Measurements from ENCODE around the gene REM2.

Gene REM2

DNA sequence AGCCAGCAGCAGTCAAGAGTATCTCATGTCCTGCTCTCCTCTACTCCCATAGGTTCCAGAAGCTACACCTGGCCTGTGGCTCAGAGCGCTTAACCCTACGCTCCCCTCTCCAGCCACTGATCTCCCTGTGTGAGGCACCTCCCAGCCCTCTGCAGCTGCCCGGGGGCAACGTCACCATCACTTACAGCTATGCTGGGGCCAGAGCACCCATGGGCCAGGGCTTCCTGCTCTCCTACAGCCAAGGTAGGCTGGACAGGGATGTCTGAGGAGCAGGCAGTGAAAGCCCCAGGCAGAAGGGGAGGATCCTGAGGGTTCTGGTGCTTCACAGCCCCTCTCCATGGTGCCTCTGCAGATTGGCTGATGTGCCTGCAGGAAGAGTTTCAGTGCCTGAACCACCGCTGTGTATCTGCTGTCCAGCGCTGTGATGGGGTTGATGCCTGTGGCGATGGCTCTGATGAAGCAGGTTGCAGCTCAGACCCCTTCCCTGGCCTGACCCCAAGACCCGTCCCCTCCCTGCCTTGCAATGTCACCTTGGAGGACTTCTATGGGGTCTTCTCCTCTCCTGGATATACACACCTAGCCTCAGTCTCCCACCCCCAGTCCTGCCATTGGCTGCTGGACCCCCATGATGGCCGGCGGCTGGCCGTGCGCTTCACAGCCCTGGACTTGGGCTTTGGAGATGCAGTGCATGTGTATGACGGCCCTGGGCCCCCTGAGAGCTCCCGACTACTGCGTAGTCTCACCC, 7.8 kb upstream of the REM2 start:
- no peak for DNase-seq (ENCODE audit: low spot score)

- DNase-seq (ENCODE audit: low spot score) = no peak
Measured at GRCh38 chr14:22875748-22876319, 7.2 kb upstream of the REM2 start.

- DNase-seq (ENCODE audit: low spot score) = no peak
Measured at GRCh38 chr14:22877000-22877501, 6.0 kb upstream of the REM2 start.

DNA sequence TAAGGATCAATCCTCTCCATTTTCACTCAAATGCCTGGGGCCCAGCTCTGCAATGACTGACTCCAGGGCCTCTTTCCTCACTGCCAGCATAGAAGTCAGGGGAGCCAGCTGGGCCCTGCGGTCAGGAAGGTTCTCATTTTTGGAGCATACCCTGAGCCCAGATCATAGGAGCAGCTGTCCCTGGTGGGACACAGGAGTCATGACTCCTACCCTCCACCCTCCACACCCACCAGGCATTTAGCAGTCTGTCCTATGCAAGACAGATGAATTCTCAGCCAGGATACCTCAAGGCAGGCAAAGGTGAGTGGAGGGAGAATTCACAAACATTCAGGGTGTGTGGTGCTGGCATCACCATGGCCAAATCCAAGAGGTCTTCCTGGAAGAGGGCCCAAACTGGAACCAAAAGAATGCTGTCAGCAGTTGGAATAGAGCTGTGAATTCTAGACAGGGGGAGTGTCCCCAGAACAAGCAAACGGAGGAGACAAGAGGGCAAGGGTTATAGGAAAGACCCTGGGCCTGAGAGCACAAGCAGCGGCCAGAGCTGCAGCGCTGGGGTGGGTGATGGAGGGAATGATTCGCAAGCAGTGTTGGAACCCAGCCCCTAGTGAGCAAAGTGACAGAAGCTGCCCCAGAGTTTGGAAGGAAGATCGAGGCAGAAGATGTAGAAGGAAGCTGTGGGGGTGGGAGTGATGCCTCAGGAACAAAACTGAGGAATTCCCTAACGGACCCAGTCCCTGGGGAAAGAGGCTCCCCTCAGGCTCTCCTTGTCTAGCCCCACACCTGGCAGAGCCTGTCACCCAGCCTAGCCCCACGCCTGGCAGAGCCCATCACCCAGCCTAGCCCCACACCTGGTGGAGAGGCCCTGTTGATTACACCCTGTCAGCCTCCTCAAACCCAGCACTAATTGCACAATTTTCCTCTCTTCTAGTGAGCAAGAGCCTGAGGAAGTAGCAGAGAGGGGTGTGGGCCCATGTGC, 4.5 kb upstream of the REM2 start:
- DNase-seq (ENCODE audit: low spot score) = no peak

DNA sequence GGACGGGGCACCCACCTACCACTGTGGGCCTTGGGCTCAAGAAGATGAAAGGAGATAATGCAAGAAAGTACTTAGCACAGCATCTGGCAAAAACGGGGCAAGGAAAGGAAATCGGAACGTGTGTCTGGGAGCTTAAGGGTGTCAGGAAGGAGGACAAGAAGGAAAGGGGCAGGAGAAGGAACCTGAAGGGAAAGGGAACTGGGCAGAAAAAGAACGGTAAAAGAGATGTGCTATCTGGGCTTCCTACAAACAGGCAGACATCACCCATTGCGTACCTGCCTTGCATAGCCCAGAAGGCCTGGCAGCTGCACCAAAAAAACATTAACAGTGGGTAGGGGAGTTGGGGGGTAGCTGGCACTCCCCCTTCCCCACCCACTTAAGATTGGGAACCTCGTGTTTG, 958 bp upstream of the REM2 start:
- no peak for DNase-seq (ENCODE audit: low spot score)

DNA sequence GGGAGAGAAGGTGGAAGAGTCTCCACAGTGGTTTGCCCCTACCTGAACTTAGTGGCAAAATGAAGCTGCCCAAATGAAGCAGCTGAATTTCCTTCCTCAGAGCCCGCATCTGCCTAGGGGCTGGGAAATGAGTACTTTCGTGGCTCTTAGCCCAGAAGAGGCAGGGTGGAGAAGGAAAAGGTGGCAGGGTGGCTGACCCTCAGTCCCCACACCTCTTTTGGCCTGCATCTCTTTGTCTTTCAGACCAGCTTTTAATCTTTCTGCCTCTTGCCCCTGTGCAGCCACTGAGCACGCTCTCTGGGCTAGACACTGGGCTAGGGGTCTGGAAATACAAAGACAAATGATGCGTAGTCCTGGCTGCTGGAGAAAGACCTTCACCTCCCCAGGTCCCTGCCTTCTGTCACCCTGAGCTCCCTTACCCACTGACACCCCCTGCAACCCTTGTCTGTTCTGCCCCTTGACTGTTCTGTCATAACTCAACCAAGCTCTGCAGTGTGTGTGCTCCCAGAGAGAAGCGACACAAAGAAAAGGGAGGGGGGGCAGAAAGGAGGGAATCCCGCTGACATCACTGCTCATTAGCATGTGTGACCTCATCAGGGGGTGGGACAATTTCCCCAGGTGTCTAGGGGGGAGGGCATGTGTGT, 371 bp upstream of the REM2 start:
- DNase-seq (ENCODE audit: low spot score) = no peak

GRCh38 chr14:22884076-22884737, 1.2 kb downstream of the REM2 start:
- DNase-seq (ENCODE audit: low spot score) = no peak

GRCh38 chr14:22884738-22885523, 1.9 kb downstream of the REM2 start:
- no peak for DNase-seq (ENCODE audit: low spot score)

DNA sequence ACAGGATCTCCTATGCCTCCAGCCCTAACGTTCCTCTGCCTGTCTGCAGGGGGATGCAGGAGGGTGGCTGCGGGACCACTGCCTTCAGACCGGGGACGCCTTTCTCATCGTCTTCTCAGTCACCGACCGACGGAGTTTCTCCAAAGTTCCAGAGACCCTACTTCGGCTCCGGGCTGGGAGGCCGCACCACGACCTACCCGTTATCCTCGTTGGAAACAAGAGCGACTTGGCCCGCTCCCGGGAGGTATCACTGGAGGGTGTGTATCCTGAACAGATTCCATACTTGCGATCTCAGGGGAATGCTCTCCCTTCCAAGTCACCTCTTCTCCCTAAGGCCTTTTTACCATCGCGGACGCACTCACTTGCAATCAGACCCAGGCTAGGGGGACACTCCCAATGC, 3.0 kb downstream of the REM2 start:
- DNase-seq (ENCODE audit: low spot score) = no peak

GRCh38 chr14:22886500-22887259, 3.7 kb downstream of the REM2 start:
- peak; percentile 83 for DNase-seq (ENCODE audit: low spot score)

DNA sequence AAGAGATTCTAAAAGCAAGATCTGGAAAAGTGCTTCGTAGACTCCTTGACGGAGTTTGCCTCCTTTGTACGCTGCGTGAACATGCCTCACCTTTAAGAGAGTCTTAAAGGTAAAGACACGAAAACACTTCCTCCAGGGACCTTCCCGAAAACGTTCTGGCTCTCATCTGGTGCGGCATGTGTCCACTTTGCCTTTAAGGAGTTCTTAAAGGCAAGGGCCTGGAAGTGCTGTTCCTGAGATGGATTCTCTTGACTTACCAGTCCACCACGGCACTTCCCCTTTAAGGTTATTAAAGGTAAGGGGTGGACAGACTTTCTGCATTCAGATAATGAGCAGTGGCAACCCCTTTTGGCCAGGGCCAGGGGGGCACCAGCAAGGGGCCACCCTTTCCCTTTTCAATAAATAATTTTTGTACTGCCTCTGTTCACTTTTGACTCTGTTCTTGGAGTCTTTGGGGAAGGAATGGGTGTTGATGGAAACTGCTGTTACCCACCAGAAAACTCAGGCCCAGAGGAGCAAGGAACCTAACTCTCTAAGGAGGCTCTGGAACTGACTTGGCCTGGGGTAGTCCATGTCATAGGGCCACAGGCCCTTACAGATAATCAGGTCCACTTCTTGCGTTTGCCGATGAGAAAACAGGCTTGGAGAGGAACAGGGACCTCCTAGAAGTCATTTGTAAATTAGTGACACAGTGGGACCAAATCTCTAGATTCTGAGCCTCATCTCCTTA, 4.4 kb downstream of the REM2 start:
- peak; percentile 87 for DNase-seq (ENCODE audit: low spot score)

DNA sequence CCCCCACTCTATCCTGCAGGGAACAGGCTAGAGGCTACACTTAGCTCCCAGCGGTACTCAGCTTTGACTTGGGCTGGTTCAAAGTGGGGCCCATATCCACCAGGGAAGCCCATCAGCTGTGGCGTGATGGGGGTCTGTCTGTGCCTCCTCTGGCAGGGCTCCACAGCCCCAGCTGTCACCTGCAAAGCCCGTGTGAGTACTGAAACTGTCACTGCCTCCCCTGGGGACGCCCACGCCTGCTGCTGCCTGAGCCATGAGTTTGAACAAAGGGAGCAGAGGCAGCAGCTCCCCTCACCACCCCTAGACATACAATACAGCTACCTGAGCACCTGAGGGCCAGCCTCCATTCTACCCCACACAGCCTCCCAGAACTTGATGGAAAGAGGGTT, 5.0 kb downstream of the REM2 start:
- DNase-seq (ENCODE audit: low spot score) = no peak

DNA sequence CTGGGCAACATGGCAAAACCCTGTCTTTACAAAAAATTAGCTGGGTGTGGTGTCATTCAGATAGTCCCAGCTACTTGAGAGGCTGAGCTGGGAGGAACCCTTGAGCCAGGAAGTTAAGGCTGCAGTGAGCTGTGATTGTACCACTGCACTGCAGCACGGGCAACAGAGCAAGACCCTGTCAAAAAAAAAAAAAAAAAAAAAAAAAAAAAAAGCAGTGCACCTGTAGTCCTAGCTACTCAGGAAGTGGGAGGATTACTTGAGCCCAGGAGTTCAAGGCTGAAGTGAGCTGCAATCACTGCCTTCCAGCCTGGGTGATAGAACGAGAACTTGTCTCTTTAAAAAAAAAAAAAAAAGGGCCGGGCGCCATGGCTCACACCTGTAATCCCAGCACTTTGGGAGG, 5.6 kb downstream of the REM2 start:
- DNase-seq (ENCODE audit: low spot score) = no peak

DNA sequence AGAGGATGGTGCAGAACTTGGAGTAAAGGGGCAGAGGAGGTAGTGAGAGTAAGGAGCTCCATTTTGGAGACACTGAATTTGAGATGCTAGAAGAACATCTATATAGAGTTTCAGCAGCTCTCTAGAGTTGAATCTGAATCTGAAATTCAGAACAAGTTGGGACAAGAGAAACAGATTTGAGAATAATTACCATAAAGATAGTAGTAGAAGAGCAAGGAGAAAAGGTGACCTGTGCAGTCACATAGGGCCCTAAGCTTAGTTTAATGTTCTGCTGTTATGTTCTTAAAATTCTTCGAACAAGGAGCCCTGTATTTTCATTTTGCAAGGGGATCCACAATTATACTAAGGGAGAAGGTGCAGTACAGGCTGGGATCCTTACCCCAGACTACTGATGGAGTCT, 7.4 kb downstream of the REM2 start:
- no peak for DNase-seq (ENCODE audit: low spot score)

DNA sequence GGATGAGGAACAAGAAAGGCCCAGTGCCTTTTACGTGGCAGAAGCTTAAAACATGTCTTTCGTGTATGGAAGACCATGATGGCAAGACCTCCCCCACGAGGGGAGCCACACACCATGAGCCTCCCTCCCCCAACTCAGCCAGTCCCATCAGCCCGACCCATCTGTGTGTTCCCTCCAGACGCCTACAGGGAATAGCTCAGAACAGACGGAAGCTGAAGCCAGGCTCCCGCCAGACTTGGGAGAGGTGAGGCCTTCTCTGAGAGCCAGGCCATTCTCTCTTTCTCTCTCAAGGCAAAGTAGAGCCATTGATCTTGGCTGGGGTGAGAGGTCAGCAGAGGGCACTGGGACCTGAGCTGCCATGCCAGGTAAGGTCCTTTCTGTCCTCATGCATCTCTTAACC, 9.5 kb downstream of the REM2 start:
- no peak for DNase-seq (ENCODE audit: low spot score)

GRCh38 chr14:22893706-22894105, 10.7 kb downstream of the REM2 start:
- DNase-seq (ENCODE audit: low spot score) = no peak

GRCh38 chr14:22895402-22895801, 12.4 kb downstream of the REM2 start:
- DNase-seq (ENCODE audit: low spot score) = no peak

DNA sequence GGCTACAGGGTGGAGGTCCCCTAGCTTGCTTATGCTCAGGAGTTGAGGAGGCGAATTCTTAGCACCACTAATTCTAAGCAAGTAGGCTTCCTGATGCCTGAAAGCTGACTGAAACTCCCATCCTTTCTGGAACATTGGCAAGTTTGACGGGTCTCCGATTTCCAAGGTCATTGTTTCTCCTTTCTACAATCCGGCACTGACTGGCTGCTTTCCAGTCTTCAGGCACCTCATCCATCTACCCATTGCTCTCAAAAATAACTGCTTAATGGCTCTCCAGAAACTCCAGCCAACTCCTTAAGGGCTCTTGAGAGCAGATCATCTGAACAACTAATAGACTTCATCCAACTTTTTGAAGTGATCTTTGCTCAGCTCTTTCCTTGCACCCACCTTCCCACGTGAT, 13.3 kb downstream of the REM2 start:
- peak; percentile 15 for DNase-seq (ENCODE audit: low spot score)

DNA sequence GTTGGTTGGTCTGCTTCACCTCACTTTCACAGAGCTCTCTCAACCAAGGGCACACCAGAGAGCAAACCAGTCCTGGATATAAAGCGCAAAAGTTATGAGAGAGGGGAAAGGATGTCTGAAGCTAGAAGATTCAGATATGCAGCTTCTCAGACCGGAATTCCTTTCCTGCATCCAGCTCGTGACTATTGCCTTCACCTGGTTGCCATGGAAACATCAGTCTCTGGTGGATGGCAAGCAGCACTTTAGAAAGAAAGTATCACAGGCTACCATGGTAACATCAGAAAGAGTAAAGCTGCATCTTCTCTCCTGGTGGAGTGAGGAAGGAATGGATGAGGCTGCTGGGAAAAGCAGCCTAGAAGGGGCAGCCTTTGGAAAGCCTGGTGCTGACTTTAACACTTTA, 13.7 kb downstream of the REM2 start:
- peak; percentile 24 for DNase-seq (ENCODE audit: low spot score)
